ENCODE measurements around the gene GJB3.

Gene GJB3

DNA sequence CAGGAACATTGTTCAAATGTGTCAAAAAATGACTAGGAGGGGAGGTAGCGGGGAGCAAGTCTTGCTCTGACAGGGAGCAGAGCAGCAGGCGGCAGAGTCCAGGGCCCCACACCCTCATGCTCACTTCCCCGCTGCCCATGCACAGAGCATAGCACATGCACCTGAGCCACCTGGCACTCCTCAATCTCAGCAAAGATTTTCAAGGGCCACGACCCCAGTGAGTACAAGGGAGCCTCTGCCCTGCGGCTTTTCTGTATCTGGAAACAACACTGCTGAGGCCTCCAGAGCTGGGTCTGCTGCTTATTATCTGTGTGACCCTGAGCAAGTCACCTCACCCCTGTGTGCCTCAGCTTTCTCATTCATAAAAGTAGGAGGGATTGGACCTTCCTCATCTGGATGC, 1.1 kb upstream of the GJB3 start:
- Histone ChIP-seq H3K27me3 (ENCODE audit: insufficient read depth, poor library complexity, severe bottlenecking) (peaks cover 22% of the 10 kb centered on the region), H3K4me3 (replicated peaks; ENCODE audit: insufficient read depth, low read length) (no peak overlapping the region), H3K27ac (replicated peaks) (no peak overlapping the region)
- DNase-seq (ENCODE audit: low read depth in 1 of 2, low spot score in 1 of 2): no peak
- TF ChIP-seq SPI1 (IDR thresholded peaks at IDR 0.05; ENCODE audit: borderline replicate concordance, low read depth) (no peak), GABPA (IDR thresholded peaks at IDR 0.05; ENCODE audit: low read depth) (no peak), POLR2AphosphoS5 (IDR thresholded peaks at IDR 0.05; ENCODE audit: low read depth) (no peak)
- TF ChIP-seq, protein P1, sequence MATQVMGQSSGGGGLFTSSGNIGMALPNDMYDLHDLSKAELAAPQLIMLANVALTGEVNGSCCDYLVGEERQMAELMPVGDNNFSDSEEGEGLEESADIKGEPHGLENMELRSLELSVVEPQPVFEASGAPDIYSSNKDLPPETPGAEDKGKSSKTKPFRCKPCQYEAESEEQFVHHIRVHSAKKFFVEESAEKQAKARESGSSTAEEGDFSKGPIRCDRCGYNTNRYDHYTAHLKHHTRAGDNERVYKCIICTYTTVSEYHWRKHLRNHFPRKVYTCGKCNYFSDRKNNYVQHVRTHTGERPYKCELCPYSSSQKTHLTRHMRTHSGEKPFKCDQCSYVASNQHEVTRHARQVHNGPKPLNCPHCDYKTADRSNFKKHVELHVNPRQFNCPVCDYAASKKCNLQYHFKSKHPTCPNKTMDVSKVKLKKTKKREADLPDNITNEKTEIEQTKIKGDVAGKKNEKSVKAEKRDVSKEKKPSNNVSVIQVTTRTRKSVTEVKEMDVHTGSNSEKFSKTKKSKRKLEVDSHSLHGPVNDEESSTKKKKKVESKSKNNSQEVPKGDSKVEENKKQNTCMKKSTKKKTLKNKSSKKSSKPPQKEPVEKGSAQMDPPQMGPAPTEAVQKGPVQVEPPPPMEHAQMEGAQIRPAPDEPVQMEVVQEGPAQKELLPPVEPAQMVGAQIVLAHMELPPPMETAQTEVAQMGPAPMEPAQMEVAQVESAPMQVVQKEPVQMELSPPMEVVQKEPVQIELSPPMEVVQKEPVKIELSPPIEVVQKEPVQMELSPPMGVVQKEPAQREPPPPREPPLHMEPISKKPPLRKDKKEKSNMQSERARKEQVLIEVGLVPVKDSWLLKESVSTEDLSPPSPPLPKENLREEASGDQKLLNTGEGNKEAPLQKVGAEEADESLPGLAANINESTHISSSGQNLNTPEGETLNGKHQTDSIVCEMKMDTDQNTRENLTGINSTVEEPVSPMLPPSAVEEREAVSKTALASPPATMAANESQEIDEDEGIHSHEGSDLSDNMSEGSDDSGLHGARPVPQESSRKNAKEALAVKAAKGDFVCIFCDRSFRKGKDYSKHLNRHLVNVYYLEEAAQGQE (IDR thresholded peaks at IDR 0.05; ENCODE audit: insufficient replicate concordance, low read depth): no peak
- TF ChIP-seq, protein P2, sequence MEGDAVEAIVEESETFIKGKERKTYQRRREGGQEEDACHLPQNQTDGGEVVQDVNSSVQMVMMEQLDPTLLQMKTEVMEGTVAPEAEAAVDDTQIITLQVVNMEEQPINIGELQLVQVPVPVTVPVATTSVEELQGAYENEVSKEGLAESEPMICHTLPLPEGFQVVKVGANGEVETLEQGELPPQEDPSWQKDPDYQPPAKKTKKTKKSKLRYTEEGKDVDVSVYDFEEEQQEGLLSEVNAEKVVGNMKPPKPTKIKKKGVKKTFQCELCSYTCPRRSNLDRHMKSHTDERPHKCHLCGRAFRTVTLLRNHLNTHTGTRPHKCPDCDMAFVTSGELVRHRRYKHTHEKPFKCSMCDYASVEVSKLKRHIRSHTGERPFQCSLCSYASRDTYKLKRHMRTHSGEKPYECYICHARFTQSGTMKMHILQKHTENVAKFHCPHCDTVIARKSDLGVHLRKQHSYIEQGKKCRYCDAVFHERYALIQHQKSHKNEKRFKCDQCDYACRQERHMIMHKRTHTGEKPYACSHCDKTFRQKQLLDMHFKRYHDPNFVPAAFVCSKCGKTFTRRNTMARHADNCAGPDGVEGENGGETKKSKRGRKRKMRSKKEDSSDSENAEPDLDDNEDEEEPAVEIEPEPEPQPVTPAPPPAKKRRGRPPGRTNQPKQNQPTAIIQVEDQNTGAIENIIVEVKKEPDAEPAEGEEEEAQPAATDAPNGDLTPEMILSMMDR (IDR thresholded peaks at IDR 0.05; ENCODE audit: insufficient read depth, low read length): no peak

DNA sequence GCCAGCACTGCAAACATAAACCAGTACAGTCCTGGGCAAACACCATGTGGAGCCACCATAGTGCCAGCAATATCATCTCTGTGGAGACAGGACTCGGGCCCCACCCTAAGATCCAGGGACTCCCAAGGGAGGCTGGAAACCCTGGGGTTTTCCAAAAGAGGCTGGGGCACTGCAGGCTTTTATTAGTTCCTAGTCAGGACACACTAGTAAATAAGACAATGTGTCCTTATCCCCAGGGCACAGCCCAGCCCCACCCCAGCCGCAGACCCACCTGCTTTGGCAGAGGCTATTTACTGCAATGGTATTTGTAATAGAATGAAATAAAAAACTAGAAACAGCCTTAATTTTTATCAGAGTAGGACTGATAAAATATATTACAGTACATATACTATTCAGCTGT, 486 bp upstream of the GJB3 start:
- Histone ChIP-seq H3K27me3 (ENCODE audit: insufficient read depth, poor library complexity, severe bottlenecking) (peaks cover 22% of the 10 kb centered on the region), H3K27ac (replicated peaks) (no peak overlapping the region), H3K4me3 (replicated peaks; ENCODE audit: insufficient read depth, low read length) (no peak overlapping the region)
- DNase-seq (ENCODE audit: low read depth in 1 of 2, low spot score in 1 of 2): no peak
- TF ChIP-seq POLR2AphosphoS5 (IDR thresholded peaks at IDR 0.05; ENCODE audit: low read depth) (no peak), GABPA (IDR thresholded peaks at IDR 0.05; ENCODE audit: low read depth) (no peak), SPI1 (IDR thresholded peaks at IDR 0.05; ENCODE audit: borderline replicate concordance, low read depth) (no peak)
- TF ChIP-seq, protein P2 (IDR thresholded peaks at IDR 0.05; ENCODE audit: insufficient read depth, low read length): no peak
- TF ChIP-seq, protein P1 (IDR thresholded peaks at IDR 0.05; ENCODE audit: insufficient replicate concordance, low read depth): no peak

GRCh38 chr1:34781844-34782391, 904 bp downstream of the GJB3 start:
- no peak for DNase-seq (ENCODE audit: low read depth in 1 of 2, low spot score in 1 of 2)
- Histone ChIP-seq H3K27me3 (ENCODE audit: insufficient read depth, poor library complexity, severe bottlenecking) (peaks cover 22% of the 10 kb centered on the region), H3K27ac (replicated peaks) (no peak overlapping the region), H3K4me3 (replicated peaks; ENCODE audit: insufficient read depth, low read length) (no peak overlapping the region)
- TF ChIP-seq GABPA (IDR thresholded peaks at IDR 0.05; ENCODE audit: low read depth) (no peak), POLR2AphosphoS5 (IDR thresholded peaks at IDR 0.05; ENCODE audit: low read depth) (no peak), SPI1 (IDR thresholded peaks at IDR 0.05; ENCODE audit: borderline replicate concordance, low read depth) (no peak)
- TF ChIP-seq, protein P1 (IDR thresholded peaks at IDR 0.05; ENCODE audit: insufficient replicate concordance, low read depth): no peak
- TF ChIP-seq, protein P2 (IDR thresholded peaks at IDR 0.05; ENCODE audit: insufficient read depth, low read length): no peak

Measured in HL-60 (cell line).